A204.1 (cell line): Measurements from ENCODE around the gene RBM28.
"Not testable (repeated sequence)": the region's sequence is repeated elsewhere in the genome, so short reads cannot be mapped to it uniquely, and the experiment has no call there.

Experiments used
- FAIRE-seq: peaks from 2 replicates; lab custom pipeline; 2012; peaks lifted over from hg19 to GRCh38; lab: Jason Lieb, UNC

The RBM28 gene

GRCh38 chr7:128281605-128282380, 61.9 kb downstream of the RBM28 start:
- FAIRE-seq: no peak

GRCh38 chr7:128280451-128280850, 63.3 kb downstream of the RBM28 start:
- not testable (repeated sequence) for FAIRE-seq

- peak; percentile 82 for FAIRE-seq
These were observed 64.5 kb downstream of the RBM28 start for GRCh38 chr7:128279124-128279713.

DNA sequence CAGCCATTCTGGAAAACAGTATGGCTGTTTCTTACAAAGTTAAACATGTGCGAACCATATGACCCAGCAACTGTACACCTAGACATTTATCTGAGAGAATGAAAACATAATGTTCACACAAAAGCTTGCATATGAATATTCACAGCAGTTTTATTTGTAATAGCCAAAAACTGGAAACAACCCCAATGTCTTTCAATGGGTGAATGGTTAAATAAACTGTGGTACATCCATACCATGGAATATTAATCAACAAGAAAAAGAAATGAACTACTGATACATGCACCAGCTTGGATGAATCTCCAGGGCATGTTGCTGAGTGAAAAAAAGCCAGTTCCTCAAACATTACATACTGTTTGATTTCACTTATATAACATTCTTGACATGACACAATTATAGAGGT, 65.3 kb downstream of the RBM28 start:
- no peak for FAIRE-seq

DNA sequence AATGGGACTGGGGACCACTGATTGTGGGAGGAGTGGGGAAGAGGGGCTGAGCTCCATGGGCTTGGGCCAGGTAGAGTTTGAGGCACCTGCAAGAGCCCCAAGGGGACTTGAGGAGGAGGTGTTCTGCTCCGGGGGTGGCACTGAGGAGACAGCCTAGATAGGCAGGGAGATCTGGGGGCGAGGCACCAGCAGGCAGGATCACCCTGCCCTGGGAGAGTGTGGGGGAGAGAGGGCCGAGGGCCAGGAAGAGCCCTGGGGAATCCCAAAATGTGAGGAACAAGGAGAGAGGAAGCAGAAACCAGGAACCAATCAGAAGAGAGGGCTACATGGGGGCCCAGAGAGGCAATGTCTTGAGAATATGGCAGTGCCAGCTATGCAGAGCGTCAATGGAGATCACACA, 68.0 kb downstream of the RBM28 start:
- FAIRE-seq: no peak

- no peak for FAIRE-seq
These were observed 68.7 kb downstream of the RBM28 start for GRCh38 chr7:128274884-128275603.

DNA sequence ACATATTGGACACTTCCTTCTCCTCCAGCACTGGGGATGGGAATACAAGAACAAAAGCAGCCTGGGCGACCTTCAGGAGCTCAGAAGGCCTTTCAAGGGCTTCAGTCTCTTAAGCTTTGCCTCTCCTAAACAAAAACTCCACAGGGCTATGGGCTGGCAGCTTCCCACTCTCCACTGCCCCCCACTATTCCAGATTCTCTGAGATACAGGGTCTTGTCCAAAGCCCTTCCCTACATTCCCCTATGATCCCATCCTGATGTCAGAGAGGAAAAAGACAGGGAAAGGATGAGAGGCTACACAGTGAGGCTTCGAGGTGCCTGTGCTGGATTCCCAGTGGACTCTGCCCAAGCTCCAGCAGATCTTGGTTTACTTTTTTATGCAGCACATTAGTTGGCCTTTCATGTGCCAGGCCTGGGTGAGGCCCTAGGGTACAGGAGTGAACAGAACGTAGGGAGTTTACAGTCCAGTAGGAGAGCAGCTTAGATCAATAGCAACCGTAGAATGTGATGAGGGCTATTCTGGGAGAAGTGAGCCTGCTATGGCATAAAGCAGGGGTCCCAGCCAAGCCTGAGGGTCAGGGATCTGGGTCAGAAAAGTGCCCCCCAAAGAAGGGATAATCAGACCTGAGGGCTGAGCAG, 69.3 kb downstream of the RBM28 start:
- no peak for FAIRE-seq

- no peak for FAIRE-seq
These were observed 71.7 kb downstream of the RBM28 start for GRCh38 chr7:128271942-128272481.

DNA sequence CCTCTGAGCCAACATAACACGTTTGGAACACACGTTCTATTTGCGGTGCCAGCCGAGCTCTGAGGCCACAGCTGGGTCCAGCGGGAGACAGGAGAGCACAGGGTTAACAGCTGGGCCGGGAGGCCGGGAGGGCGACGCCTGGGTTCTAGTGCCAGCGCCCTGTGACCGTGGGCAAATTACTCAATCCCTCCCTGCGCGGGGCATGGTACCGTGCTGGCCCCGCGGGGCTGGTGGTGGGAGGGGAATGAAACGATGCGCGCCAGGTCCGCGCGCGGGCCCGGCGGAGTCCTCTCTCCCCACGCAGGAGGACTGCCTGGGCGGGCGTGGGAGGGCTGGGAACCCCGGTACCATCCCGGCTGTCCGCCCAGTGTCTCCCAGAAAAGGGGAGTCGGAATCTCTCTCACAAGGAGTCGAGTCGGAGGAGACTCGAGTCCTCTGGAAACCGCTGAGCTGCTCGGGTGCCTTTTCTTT, 72.2 kb downstream of the RBM28 start:
- FAIRE-seq: no peak

DNA sequence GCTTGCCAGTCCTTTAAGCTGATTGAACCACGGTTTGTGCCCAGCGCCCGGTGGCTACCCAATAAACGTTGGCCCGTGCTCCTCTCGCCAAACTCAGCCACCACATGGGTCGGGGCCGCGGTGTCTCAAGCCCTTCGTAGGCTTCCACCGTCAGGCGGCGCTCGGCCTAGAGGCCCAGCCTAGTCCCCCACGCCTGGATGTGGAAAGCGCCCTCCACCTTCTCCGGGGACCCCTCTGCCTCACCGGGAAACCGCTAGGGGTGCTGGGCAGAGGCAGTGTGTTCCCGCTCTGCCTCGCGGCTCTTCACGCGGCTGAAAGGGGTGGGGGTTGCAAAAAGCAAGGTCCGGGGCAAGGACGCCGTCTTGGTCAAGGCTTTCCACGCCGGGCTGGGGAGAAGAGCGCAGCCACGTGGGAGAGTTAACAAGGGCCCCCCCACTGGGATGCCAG, 72.9 kb downstream of the RBM28 start:
- no peak for FAIRE-seq

GRCh38 chr7:128268233-128268632, 75.5 kb downstream of the RBM28 start:
- FAIRE-seq: no peak

DNA sequence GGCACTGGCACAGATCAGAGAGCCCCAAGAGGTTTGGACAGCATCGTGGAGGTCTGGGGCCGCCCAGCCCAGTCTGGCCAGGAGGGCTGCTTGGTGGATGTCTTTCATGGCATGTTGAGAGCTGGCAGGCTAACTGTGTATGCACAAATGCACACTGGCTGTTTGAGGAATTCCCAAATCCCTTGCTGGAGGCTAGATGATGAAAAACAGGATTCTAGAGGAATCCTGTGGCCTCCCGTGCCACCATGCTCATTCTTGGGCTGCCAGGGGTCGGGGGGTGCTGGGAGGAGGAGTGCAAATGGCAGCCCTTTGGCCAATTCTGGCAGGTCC, 76.1 kb downstream of the RBM28 start:
- FAIRE-seq: no peak

- no peak for FAIRE-seq
These were observed 76.7 kb downstream of the RBM28 start for GRCh38 chr7:128266883-128267594.

GRCh38 chr7:128266529-128266882, 77.2 kb downstream of the RBM28 start:
- FAIRE-seq: no peak

DNA sequence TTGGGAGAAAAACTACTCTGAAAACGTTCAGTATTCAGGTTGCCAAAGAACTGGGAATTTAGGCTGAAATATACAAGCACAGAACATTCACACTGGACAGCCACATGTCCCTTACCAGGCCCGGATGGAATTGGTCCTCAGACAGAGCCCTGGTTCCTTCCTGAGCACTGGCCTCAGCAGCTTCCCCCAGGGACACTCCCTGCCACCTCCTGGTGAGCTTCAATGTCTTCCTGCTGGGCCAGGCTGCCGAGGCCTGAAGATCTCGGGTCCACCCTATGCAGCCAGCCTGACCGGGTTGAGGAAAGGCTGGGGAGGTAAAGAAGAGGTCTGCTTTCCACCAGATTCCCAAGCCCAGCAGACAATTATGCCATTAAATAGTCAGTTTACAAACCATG, 77.8 kb downstream of the RBM28 start:
- FAIRE-seq: no peak

DNA sequence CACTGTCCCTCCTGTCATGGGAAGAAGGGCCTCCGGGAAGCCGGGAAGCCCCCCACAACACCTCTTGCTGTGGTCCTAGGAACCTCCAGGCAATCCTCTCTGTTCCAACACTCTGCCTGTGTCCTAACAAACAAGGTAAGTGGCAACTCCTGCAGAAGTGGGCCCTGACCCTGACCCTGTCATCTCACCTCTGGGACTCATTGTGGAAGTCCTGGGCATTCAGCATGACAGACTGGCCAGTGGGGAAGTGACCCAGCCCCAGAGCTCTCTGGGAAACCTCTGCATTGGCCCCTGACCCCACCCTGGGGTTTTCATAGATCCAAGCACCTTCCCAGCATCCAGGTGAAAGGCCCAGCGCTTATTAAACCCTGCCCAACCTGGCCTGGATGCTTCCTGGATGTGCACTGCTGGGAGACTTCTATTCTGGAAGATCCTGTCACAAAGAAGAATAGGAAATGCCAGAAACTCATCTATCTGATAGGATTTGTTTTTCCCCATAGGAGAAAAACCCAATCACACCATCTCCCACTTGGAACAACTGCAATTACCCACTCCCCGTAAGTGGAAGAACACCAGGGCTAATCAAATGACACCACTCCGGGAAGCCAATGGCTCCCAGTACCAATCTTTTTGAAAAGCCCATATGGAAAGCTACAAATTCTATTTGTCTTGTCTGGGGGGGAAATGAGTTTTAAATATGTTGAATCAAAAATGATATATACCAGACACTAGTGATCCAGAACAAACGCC, 78.4 kb downstream of the RBM28 start:
- no peak for FAIRE-seq

DNA sequence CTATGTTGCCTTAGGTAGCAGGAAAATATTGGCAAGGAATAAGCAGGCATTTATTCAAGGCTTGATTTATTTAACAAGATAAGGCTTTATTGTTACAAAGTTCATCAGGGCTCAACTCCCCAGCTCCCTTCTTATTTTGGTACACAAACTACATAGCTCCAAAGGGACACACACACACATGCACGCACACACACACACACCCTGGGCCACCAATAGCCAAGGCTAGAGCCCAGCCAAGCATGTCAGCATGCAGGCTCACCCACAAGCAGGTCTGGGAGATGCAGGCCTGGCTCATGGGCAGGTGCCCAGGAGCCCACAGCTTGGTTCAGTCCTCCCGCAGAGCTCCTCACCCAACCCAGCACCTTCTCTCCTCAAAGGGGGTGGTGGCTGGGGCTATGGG, 79.2 kb downstream of the RBM28 start:
- no peak for FAIRE-seq

DNA sequence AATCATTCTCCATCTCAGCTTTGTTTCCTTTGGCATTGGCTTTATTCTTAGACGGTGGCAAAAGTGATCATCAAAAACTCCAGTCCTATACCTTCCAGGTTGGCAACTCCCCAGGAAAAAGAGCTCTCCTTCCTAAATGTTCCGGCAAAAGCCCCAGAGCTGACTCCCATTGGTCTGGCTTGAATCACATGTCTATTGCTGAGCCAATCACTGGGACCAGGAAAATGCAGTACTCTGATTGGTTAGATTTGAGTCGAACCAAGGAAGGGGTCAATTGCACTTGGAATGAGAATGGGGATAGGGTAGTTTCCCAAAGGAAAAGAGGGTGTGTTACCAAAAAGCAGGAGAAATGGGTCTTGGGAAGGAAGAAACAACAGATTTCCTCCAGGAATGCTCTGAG, 80.3 kb downstream of the RBM28 start:
- no peak for FAIRE-seq

- no peak for FAIRE-seq
These were observed 81.3 kb downstream of the RBM28 start for GRCh38 chr7:128262273-128263028.

GRCh38 chr7:128260069-128260795, 83.5 kb downstream of the RBM28 start:
- FAIRE-seq: no peak
